Caco-2 (cell line): ENCODE data around the gene ANKRD63. TPM values are rescaled to one million over a fixed set of nuclear protein-coding genes. Genes with fewer than 3 reads are reported as not detected.

Source experiments
- BruUV-seq: library from RNA; stranded (reverse); fragments of 400-500 nt; replicated peaks from 2 replicates; lab custom pipeline; 2021; lab: Mats Ljungman, UMichigan
- CTCF ChIA-PET: fragments of 300-600 bp; sonication (Branson Sonifier 250); formaldehyde crosslinking; loops from one replicate; lab custom pipeline; 2022; ENCODE audit warnings: antibody characterized with exemption; lab: Charles Lee
- POLR2A ChIA-PET: fragments of 300-600 bp; sonication (Branson Sonifier 250); formaldehyde crosslinking; loops from one replicate; lab custom pipeline; 2022; ENCODE audit warnings: antibody characterized with exemption; lab: Charles Lee
- DNase-seq, 2 experiments: peaks; one replicate each; pipeline versions ENCODE4 v3.0.0 to v3.0.0-alpha.2; 2020 to 2022
- H3K27me3 ChIP-seq: replicated peaks from 2 replicates; pipeline ENCODE4 v1.6.0; 2011; ENCODE audit warnings: low read length; ENCODE audit not compliant: control insufficient read depth, insufficient read depth
- H3K36me3 ChIP-seq: 2 replicates; pipeline ENCODE4 v1.5.1; 2011; ENCODE audit warnings: low read length; ENCODE audit not compliant: control insufficient read depth, insufficient read depth
- H3K4me1 ChIP-seq: fragments of 250-450 bp; sonication (Bioruptor Pico); 2 replicates; pipeline ENCODE4 v1.5.1; 2020; ENCODE audit warnings: mild to moderate bottlenecking
- H3K4me3 ChIP-seq: 2 replicates; pipeline ENCODE4 v1.5.1; 2011; ENCODE audit warnings: low read depth, mild to moderate bottlenecking, control low read depth, low read length
- H3K9me3 ChIP-seq: fragments of 250-450 bp; sonication (Bioruptor Pico); 2 replicates; pipeline ENCODE4 v1.5.1; 2020; ENCODE audit warnings: mild to moderate bottlenecking, moderate library complexity
- H3K27ac Mint-ChIP-seq: one replicate; pipeline ENCODE4 v1.8.0; 2022; ENCODE audit warnings: mixed read lengths; ENCODE audit not compliant: unreplicated experiment
- H3K27me3 Mint-ChIP-seq: one replicate; pipeline ENCODE4 v1.8.0; 2022; ENCODE audit warnings: mixed read lengths; ENCODE audit not compliant: insufficient read depth, unreplicated experiment
- H3K36me3 Mint-ChIP-seq: one replicate; pipeline ENCODE4 v1.8.0; 2022; ENCODE audit warnings: mild to moderate bottlenecking, mixed read lengths; ENCODE audit not compliant: insufficient read depth, unreplicated experiment
- H3K4me1 Mint-ChIP-seq: one replicate; pipeline ENCODE4 v1.8.0; 2022; ENCODE audit warnings: low read depth, mixed read lengths; ENCODE audit not compliant: unreplicated experiment
- H3K4me3 Mint-ChIP-seq: one replicate; pipeline ENCODE4 v1.8.0; 2022; ENCODE audit warnings: mild to moderate bottlenecking, moderate library complexity, mixed read lengths; ENCODE audit not compliant: unreplicated experiment
- H3K9me3 Mint-ChIP-seq: one replicate; pipeline ENCODE4 v1.8.0; 2022; ENCODE audit warnings: mixed read lengths; ENCODE audit not compliant: unreplicated experiment
- intact Hi-C: fragments of 100-400 bp; cut with micrococcal nuclease; formaldehyde crosslinking; loops from one replicate; pipeline ENCODE4 v1.10.0; 2022; ENCODE audit not compliant: unreplicated experiment
- total RNA-seq: library from RNA; stranded (reverse); gene quantifications from 2 replicates; pipeline ENCODE4 v1.2.3, GENCODE V29; 2022
- TF ChIP-seq, protein P1 (sequence below), 2 experiments: fragments of 200-600 bp in 1 of 2; IDR thresholded peaks; 1 replicate in 1 of 2; 2 replicates in 1 of 2; pipeline versions ENCODE4 v1.5.1 to v1.8.0; 2011 to 2022; ENCODE audit warnings: antibody characterized with exemption in 1 of 2, control low read depth in 1 of 2, inconsistent platforms in 1 of 2, low read depth in 1 of 2, low read length in 1 of 2, mild to moderate bottlenecking in 1 of 2, moderate library complexity in 1 of 2; ENCODE audit not compliant: insufficient read depth in 1 of 2, severe bottlenecking in 1 of 2, unreplicated experiment in 1 of 2

The ANKRD63 gene
- total RNA-seq, 1 experiment from 2014 or later = 0.79 TPM

DNA sequence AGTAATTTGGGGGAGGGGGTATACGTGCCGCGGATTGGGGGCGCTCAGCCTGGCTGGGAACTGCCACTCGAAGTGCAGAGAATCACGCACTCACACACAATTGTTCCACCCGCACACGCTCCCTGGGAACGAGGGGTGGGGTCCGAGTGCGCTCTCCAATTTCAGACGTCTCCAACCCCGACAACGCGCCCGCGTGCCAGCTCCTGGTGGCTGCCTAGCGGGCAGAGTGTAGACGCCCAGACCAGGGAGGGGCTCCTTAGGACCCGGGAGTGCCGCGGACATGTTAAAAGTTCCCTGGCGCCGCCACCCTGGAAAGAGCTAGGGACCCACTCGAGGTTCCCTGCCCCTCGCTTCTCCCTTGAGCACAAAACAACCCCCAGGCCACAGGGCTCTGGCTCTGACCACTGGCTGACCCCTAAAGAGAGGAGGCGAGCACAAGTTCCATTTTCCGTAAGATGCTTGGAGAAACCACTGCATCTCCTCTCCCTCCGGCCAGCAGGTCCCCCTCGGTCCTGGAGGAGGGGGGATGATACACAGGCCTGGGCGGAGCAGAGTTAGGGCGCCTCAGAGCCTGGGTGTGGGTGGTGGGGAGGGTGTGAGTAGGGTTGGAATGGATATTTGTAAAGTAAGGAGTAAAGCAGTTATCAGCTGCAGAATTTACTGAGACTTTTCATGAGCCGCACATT is 894 bp upstream of the ANKRD63 start:
- H3K9me3 Mint-ChIP-seq = no peaks in the 10 kb centered on the region
- H3K4me3 ChIP-seq = no peak overlapping the region
- intact Hi-C loops = no loop called here
- no peaks in the 10 kb centered on the region for H3K4me1 Mint-ChIP-seq
- POLR2A ChIA-PET = no interaction called here
- no peaks in the 10 kb centered on the region for H3K36me3 ChIP-seq
- TF ChIP-seq, protein P1, sequence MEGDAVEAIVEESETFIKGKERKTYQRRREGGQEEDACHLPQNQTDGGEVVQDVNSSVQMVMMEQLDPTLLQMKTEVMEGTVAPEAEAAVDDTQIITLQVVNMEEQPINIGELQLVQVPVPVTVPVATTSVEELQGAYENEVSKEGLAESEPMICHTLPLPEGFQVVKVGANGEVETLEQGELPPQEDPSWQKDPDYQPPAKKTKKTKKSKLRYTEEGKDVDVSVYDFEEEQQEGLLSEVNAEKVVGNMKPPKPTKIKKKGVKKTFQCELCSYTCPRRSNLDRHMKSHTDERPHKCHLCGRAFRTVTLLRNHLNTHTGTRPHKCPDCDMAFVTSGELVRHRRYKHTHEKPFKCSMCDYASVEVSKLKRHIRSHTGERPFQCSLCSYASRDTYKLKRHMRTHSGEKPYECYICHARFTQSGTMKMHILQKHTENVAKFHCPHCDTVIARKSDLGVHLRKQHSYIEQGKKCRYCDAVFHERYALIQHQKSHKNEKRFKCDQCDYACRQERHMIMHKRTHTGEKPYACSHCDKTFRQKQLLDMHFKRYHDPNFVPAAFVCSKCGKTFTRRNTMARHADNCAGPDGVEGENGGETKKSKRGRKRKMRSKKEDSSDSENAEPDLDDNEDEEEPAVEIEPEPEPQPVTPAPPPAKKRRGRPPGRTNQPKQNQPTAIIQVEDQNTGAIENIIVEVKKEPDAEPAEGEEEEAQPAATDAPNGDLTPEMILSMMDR (IDR thresholded peaks at IDR 0.05; ENCODE audit: insufficient read depth in 1 of 2, low read depth in 1 of 2, low read length in 1 of 2, severe bottlenecking in 1 of 2, unreplicated experiment in 1 of 2) = no peak
- no peak overlapping the region for H3K4me3 Mint-ChIP-seq
- H3K27me3 ChIP-seq = no peaks in the 10 kb centered on the region
- H3K27ac Mint-ChIP-seq = no peak overlapping the region
- no peaks in the 10 kb centered on the region for H3K27me3 Mint-ChIP-seq
- H3K9me3 ChIP-seq = no peaks in the 10 kb centered on the region
- no peak for DNase-seq
- BruUV-seq = no TSS peak
- H3K4me1 ChIP-seq = no peaks in the 10 kb centered on the region; the same call in 1 of the 2 replicates
- CTCF ChIA-PET = interaction anchor here (2.2 kb wide), 1 partner anchor 7 kb away, joined by 21 read pairs; no protein-coding TSS in a partner anchor
- no peaks in the 10 kb centered on the region for H3K36me3 Mint-ChIP-seq

DNA sequence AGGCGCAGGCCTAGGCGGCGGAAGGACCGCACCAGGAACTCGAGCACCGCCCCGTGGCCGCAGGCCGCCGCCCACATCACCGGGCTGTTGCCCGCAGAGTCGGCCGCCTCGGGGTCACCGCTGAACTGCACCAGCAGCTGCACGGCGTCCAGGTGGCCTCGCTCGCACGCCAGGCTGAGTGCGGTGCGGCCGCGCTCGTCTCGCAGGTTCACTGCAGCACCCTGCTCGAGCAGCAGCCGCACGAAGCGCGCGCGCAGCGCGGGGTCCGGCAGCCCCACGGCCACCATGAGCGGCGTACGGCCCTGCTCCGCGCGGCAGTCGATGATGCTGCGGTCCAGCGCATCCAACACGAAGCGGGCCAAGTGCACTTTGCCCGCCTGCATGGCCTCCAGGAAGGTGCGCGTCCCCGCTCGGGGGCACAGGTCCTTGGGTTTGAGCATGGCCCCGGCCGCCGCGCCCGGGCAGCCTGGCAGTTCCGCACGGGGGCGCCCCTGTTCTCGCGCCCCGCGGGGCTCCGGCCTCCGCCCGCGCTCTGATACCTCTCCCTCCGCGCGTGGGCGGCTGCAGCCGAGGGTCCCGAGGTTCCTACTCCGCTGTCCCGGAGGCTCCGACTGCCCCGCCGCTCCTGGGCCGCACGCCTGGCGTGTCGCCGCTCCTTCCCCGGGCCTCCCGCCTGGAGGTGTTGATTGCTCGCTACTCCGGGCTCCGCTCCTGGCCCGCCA is 556 bp downstream of the ANKRD63 start:
- CTCF ChIA-PET = interaction anchor here (0.7 to 2.2 kb wide), 4 partner anchors 9 to 44 kb away, joined by 3 to 21 read pairs (median 5); no protein-coding TSS in a partner anchor
- TF ChIP-seq, protein P1 (IDR thresholded peaks at IDR 0.05; ENCODE audit: insufficient read depth in 1 of 2, low read depth in 1 of 2, low read length in 1 of 2, severe bottlenecking in 1 of 2, unreplicated experiment in 1 of 2) = no peak

GRCh38 chr15:40281801-40282146 is 1.1 kb downstream of the ANKRD63 start:
- Histone ChIP-seq H3K36me3 (no peaks in the 10 kb centered on the region), H3K27me3 (no peaks in the 10 kb centered on the region), H3K9me3 (no peaks in the 10 kb centered on the region), H3K4me3 (peak overlapping the region; percentile 63), H3K4me1 (no peaks in the 10 kb centered on the region; the same call in 1 of the 2 replicates)
- no peaks in the 10 kb centered on the region for H3K9me3 Mint-ChIP-seq
- no peaks in the 10 kb centered on the region for H3K27me3 Mint-ChIP-seq
- no peaks in the 10 kb centered on the region for H3K36me3 Mint-ChIP-seq
- POLR2A ChIA-PET = no interaction called here
- no TSS peak for BruUV-seq
- no peak for DNase-seq
- CTCF ChIA-PET = interaction anchor here (0.7 to 2.2 kb wide), 4 partner anchors 9 to 45 kb away, joined by 3 to 21 read pairs (median 5); no protein-coding TSS in a partner anchor
- no peaks in the 10 kb centered on the region for H3K4me1 Mint-ChIP-seq
- peak overlapping the region; percentile 72 for H3K4me3 Mint-ChIP-seq
- TF ChIP-seq, protein P1 (IDR thresholded peaks at IDR 0.05; ENCODE audit: insufficient read depth in 1 of 2, low read depth in 1 of 2, low read length in 1 of 2, severe bottlenecking in 1 of 2, unreplicated experiment in 1 of 2) = no peak
- intact Hi-C loops = loop anchor here (1.0 kb wide), 1 partner anchor 141 kb away; no protein-coding TSS in a partner anchor
- no peak overlapping the region for H3K27ac Mint-ChIP-seq

More for the DNA sequence above, 556 bp downstream of the ANKRD63 start:
- POLR2A ChIA-PET = no interaction called here
- no peaks in the 10 kb centered on the region for H3K9me3 ChIP-seq
- Mint-ChIP-seq H3K27ac (no peak overlapping the region), H3K4me1 (no peaks in the 10 kb centered on the region), H3K27me3 (no peaks in the 10 kb centered on the region), H3K36me3 (no peaks in the 10 kb centered on the region), H3K4me3 (peak overlapping the region; percentile 72), H3K9me3 (no peaks in the 10 kb centered on the region)
- no TSS peak for BruUV-seq
- intact Hi-C loops = loop anchor here (1.0 kb wide), 1 partner anchor 140 kb away; no protein-coding TSS in a partner anchor
- no peaks in the 10 kb centered on the region for H3K27me3 ChIP-seq
- no peaks in the 10 kb centered on the region for H3K36me3 ChIP-seq
- DNase-seq = peak; percentile 71 to 74
- peak overlapping the region; percentile 63 for H3K4me3 ChIP-seq
- no peaks in the 10 kb centered on the region; the same call in 1 of the 2 replicates for H3K4me1 ChIP-seq
